HL-60 (cell line): ENCODE data around the gene NRF1.

Experiments
- DNase-seq, 2 experiments: peaks; one replicate each; pipeline ENCODE4 v3.0.0-alpha.2; 2010 to 2020; ENCODE audit warnings: low read depth in 1 of 2, low spot score in 1 of 2
- H3K27ac ChIP-seq: fragments of 250-450 bp; sonication (Bioruptor Pico); replicated peaks from 2 replicates; pipeline ENCODE4 v1.5.1; 2020; ENCODE audit warnings: mild to moderate bottlenecking, moderate library complexity
- H3K27me3 ChIP-seq: fragments of 250-450 bp; sonication (Bioruptor Pico); 2 replicates; pipeline ENCODE4 v1.5.1; 2021; ENCODE audit warnings: mild to moderate bottlenecking, moderate library complexity; ENCODE audit not compliant: insufficient read depth, poor library complexity, severe bottlenecking
- H3K4me3 ChIP-seq: replicated peaks from 2 replicates; pipeline ENCODE4 v1.5.1; 2011; ENCODE audit warnings: mild to moderate bottlenecking, control low read depth, low read length; ENCODE audit not compliant: insufficient read depth
- GABPA ChIP-seq: IDR thresholded peaks from 2 replicates; pipeline ENCODE4 v1.6.1; 2012; ENCODE audit warnings: low read depth
- POLR2AphosphoS5 ChIP-seq: IDR thresholded peaks from 2 replicates; pipeline ENCODE4 v1.6.1; 2012; ENCODE audit warnings: low read depth
- SPI1 ChIP-seq: IDR thresholded peaks from 2 replicates; pipeline ENCODE4 v1.6.1; 2012; ENCODE audit warnings: low read depth, mild to moderate bottlenecking, borderline replicate concordance
- TF ChIP-seq, protein P1 (sequence below): IDR thresholded peaks from 2 replicates; pipeline ENCODE4 v1.6.1; 2012; ENCODE audit warnings: low read depth; ENCODE audit not compliant: insufficient replicate concordance
- TF ChIP-seq, protein P2 (sequence below): IDR thresholded peaks from one replicate; pipeline ENCODE4 v1.5.1; 2011; ENCODE audit warnings: low read length, control low read depth, inconsistent platforms; ENCODE audit not compliant: insufficient read depth

NRF1 gene

DNA sequence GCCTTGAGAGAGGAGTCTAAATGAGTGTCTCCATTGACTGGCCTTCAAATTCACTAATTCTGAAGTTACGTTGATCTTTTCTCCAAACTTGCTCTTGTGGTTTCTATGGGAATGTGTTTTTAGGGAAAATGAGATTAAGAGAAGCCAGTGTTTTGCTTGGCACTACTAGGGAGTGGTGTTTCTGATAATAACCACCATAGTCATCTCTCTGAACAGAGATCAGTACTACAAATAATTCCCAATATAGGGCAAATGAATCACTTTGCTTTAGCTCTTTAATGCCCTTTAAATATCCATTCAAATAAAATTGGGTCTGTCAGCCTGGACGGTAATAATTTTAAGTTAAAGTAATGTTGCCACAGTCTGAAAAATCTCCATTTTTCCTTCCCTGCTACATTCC lies 90.8 kb downstream of the NRF1 start:
- DNase-seq = no peak
- TF ChIP-seq, protein P1, sequence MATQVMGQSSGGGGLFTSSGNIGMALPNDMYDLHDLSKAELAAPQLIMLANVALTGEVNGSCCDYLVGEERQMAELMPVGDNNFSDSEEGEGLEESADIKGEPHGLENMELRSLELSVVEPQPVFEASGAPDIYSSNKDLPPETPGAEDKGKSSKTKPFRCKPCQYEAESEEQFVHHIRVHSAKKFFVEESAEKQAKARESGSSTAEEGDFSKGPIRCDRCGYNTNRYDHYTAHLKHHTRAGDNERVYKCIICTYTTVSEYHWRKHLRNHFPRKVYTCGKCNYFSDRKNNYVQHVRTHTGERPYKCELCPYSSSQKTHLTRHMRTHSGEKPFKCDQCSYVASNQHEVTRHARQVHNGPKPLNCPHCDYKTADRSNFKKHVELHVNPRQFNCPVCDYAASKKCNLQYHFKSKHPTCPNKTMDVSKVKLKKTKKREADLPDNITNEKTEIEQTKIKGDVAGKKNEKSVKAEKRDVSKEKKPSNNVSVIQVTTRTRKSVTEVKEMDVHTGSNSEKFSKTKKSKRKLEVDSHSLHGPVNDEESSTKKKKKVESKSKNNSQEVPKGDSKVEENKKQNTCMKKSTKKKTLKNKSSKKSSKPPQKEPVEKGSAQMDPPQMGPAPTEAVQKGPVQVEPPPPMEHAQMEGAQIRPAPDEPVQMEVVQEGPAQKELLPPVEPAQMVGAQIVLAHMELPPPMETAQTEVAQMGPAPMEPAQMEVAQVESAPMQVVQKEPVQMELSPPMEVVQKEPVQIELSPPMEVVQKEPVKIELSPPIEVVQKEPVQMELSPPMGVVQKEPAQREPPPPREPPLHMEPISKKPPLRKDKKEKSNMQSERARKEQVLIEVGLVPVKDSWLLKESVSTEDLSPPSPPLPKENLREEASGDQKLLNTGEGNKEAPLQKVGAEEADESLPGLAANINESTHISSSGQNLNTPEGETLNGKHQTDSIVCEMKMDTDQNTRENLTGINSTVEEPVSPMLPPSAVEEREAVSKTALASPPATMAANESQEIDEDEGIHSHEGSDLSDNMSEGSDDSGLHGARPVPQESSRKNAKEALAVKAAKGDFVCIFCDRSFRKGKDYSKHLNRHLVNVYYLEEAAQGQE = no peak
- TF ChIP-seq GABPA = no peak
- no peak for TF ChIP-seq SPI1
- TF ChIP-seq, protein P2, sequence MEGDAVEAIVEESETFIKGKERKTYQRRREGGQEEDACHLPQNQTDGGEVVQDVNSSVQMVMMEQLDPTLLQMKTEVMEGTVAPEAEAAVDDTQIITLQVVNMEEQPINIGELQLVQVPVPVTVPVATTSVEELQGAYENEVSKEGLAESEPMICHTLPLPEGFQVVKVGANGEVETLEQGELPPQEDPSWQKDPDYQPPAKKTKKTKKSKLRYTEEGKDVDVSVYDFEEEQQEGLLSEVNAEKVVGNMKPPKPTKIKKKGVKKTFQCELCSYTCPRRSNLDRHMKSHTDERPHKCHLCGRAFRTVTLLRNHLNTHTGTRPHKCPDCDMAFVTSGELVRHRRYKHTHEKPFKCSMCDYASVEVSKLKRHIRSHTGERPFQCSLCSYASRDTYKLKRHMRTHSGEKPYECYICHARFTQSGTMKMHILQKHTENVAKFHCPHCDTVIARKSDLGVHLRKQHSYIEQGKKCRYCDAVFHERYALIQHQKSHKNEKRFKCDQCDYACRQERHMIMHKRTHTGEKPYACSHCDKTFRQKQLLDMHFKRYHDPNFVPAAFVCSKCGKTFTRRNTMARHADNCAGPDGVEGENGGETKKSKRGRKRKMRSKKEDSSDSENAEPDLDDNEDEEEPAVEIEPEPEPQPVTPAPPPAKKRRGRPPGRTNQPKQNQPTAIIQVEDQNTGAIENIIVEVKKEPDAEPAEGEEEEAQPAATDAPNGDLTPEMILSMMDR = no peak
- Histone ChIP-seq H3K4me3 (no peak overlapping the region), H3K27ac (no peak overlapping the region), H3K27me3 (no peaks in the 10 kb centered on the region)

GRCh38 chr7:129702761-129703338 lies 91.3 kb downstream of the NRF1 start:
- DNase-seq = no peak
- Histone ChIP-seq H3K27ac (no peak overlapping the region), H3K4me3 (no peak overlapping the region), H3K27me3 (no peaks in the 10 kb centered on the region)
- TF ChIP-seq GABPA (no peak), SPI1 (no peak), POLR2AphosphoS5 (no peak)
- TF ChIP-seq, protein P2 = no peak
- TF ChIP-seq, protein P1 = no peak

GRCh38 chr7:129703751-129704150 lies 92.2 kb downstream of the NRF1 start:
- TF ChIP-seq POLR2AphosphoS5 (no peak), SPI1 (no peak), GABPA (no peak)
- TF ChIP-seq, protein P1 = no peak
- TF ChIP-seq, protein P2 = no peak
- no peak overlapping the region for H3K27ac ChIP-seq
- no peaks in the 10 kb centered on the region for H3K27me3 ChIP-seq
- H3K4me3 ChIP-seq = no peak overlapping the region
- DNase-seq = no peak
